GM12878 (cell line): ENCODE results near the gene NRAS. TPM values are rescaled to one million over a fixed set of nuclear protein-coding genes. Genes with fewer than 3 reads are reported as not detected.

Experiments used
- BMI1 ChIP-seq: fragments of 450-650 bp; IDR thresholded peaks from 2 replicates; pipeline ENCODE4 v1.6.1; 2016; ENCODE audit warnings: mild to moderate bottlenecking, moderate library complexity, borderline replicate concordance
- CBFB ChIP-seq: IDR thresholded peaks from 2 replicates; pipeline ENCODE4 v1.6.1; 2016; ENCODE audit warnings: antibody characterized with exemption, low read depth
- ESRRA ChIP-seq: IDR thresholded peaks from 2 replicates; pipeline ENCODE4 v1.6.1; 2012; ENCODE audit warnings: mild to moderate bottlenecking, low read length, improper control_type of control experiment
- PAX8 ChIP-seq: fragments of 450-650 bp; IDR thresholded peaks from 2 replicates; pipeline ENCODE4 v1.6.1; 2017; ENCODE audit warnings: mild to moderate bottlenecking, moderate library complexity
- PRDM15 ChIP-seq: fragments of 450-650 bp; formaldehyde crosslinking; IDR thresholded peaks from 2 replicates; pipeline ENCODE4 v1.4.0; 2020; ENCODE audit warnings: mild to moderate bottlenecking, moderate library complexity
- RBBP5 ChIP-seq: fragments of 200-600 bp; sonication (generic); conservative IDR thresholded peaks from 2 replicates; pipeline ENCODE4 v1.6.1; 2016
- ZNF24 ChIP-seq: fragments of 450-650 bp; IDR thresholded peaks from 2 replicates; pipeline ENCODE4 v1.6.1; 2017; ENCODE audit warnings: antibody characterized with exemption, mild to moderate bottlenecking
- polyA plus RNA-seq, 11 experiments: library from polyadenylated mRNA; depleted of rRNA in 4 of 11; unstranded in 6 of 11; stranded (reverse) in 5 of 11; fragments of >200 nt; fragmentation: Nextera tagmentation in 4 of 11; fragmentation: Illumina TruSeq in 1 of 11; extraction: Ambion mirVana in 4 of 11; extraction: Trizol in 1 of 11; gene quantifications; 1 replicate in 1 of 11; 2 replicates in 10 of 11; pipeline versions ENCODE4 v1.2.1 to v1.2.3, GENCODE V29; 2011 to 2016; ENCODE audit warnings: inconsistent platforms in 2 of 11, missing spikeins in 2 of 11, low read depth in 1 of 11
- total RNA-seq, 4 experiments: library from RNA; depleted of rRNA in 3 of 4; stranded (reverse); fragments of >200 nt in 3 of 4; fragmentation: Illumina TruSeq in 1 of 4; extraction: Trizol in 1 of 4; gene quantifications; 2 replicates each; pipeline versions ENCODE4 v1.2.1 to v1.2.3, GENCODE V29; 2013 to 2021
- TF ChIP-seq, protein P1 (sequence below): IDR thresholded peaks from 2 replicates; pipeline ENCODE4 v1.6.1; 2012; ENCODE audit warnings: improper control_type of control experiment, low read depth, low read length; ENCODE audit not compliant: insufficient replicate concordance
- TF ChIP-seq, protein P2 (sequence below): IDR thresholded peaks from 2 replicates; pipeline ENCODE4 v1.6.1; 2012; ENCODE audit warnings: low read depth, low read length, improper control_type of control experiment
- TF ChIP-seq, protein P3 (sequence below): fragments of 450-650 bp; IDR thresholded peaks from 2 replicates; pipeline ENCODE4 v1.6.1; 2014; ENCODE audit warnings: mild to moderate bottlenecking

The NRAS gene
- total and polyA plus RNA-seq, 10 of the 15 experiments (the other 5 are each of a cell fraction or from before 2014, with no cell fraction given), result 31.7 to 73.2 (median 66.2) TPM

GRCh38 chr1:114691061-114691460 is 25.5 kb downstream of the NRAS start (continued):
- TF ChIP-seq, protein P1, sequence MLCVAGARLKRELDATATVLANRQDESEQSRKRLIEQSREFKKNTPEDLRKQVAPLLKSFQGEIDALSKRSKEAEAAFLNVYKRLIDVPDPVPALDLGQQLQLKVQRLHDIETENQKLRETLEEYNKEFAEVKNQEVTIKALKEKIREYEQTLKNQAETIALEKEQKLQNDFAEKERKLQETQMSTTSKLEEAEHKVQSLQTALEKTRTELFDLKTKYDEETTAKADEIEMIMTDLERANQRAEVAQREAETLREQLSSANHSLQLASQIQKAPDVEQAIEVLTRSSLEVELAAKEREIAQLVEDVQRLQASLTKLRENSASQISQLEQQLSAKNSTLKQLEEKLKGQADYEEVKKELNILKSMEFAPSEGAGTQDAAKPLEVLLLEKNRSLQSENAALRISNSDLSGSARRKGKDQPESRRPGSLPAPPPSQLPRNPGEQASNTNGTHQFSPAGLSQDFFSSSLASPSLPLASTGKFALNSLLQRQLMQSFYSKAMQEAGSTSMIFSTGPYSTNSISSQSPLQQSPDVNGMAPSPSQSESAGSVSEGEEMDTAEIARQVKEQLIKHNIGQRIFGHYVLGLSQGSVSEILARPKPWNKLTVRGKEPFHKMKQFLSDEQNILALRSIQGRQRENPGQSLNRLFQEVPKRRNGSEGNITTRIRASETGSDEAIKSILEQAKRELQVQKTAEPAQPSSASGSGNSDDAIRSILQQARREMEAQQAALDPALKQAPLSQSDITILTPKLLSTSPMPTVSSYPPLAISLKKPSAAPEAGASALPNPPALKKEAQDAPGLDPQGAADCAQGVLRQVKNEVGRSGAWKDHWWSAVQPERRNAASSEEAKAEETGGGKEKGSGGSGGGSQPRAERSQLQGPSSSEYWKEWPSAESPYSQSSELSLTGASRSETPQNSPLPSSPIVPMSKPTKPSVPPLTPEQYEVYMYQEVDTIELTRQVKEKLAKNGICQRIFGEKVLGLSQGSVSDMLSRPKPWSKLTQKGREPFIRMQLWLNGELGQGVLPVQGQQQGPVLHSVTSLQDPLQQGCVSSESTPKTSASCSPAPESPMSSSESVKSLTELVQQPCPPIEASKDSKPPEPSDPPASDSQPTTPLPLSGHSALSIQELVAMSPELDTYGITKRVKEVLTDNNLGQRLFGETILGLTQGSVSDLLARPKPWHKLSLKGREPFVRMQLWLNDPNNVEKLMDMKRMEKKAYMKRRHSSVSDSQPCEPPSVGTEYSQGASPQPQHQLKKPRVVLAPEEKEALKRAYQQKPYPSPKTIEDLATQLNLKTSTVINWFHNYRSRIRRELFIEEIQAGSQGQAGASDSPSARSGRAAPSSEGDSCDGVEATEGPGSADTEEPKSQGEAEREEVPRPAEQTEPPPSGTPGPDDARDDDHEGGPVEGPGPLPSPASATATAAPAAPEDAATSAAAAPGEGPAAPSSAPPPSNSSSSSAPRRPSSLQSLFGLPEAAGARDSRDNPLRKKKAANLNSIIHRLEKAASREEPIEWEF, result no peak
- TF ChIP-seq, protein P2, sequence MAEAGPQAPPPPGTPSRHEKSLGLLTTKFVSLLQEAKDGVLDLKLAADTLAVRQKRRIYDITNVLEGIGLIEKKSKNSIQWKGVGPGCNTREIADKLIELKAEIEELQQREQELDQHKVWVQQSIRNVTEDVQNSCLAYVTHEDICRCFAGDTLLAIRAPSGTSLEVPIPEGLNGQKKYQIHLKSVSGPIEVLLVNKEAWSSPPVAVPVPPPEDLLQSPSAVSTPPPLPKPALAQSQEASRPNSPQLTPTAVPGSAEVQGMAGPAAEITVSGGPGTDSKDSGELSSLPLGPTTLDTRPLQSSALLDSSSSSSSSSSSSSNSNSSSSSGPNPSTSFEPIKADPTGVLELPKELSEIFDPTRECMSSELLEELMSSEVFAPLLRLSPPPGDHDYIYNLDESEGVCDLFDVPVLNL, result no peak
- TF ChIP-seq BMI1 (no peak), PAX8 (no peak), ZNF24 (no peak), PRDM15 (CRISPR knock-in tag) (no peak), CBFB (no peak), RBBP5 (no peak), ESRRA (no peak)
- TF ChIP-seq, protein P3, sequence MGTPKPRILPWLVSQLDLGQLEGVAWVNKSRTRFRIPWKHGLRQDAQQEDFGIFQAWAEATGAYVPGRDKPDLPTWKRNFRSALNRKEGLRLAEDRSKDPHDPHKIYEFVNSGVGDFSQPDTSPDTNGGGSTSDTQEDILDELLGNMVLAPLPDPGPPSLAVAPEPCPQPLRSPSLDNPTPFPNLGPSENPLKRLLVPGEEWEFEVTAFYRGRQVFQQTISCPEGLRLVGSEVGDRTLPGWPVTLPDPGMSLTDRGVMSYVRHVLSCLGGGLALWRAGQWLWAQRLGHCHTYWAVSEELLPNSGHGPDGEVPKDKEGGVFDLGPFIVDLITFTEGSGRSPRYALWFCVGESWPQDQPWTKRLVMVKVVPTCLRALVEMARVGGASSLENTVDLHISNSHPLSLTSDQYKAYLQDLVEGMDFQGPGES, result no peak
- TF ChIP-seq, all 136 proteins: peak for 0
